Activated CD4-positive, alpha-beta T cell treated with anti-CD3 and anti-CD28 coated beads for 4 hours (primary cell): ENCODE measurements around the gene GPX2.

Source experiments
- DNase-seq, 2 donors: peaks; one replicate each; pipeline ENCODE4 v3.0.0-alpha.2; 2020

GPX2 gene

DNA sequence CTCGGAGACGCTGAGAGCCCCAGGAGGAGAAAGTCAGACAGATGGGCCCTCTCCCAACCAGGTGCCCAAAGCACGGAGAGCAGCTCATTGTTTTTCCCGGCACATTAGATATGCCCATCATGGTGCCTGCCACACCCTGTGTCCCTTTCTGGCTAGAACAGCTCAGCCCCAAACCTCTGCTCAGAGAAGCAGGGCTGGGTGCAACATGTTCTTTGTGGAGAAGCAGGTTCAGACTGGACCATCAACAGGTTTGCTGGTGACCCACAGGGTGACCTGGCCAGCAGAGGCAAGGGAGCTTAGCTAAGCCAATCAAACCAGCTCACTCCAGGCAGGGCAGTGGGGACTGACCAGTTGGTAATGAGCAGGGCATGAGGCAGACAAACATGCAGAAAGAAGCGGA lies 16.2 kb upstream of the GPX2 start:
- DNase-seq: no peak

DNA sequence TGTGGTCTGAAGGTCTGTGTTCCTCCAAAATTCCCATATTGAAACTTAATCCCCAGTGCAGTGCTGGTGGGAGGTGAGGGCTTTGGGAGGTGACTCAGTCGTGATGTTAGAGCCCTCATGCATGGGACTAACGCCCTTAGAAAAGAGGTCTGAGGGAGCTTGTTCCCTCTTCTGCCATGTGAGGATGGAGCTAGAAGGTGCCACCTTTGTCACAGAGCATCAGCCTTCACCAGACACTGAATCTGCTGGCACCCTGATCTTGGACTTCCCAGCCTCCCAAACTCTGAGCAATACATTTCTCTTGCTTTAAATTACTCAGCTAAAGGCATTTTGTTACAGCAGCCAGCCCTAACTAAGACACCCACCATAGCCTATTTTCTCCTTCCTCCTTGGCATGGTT lies 15.7 kb upstream of the GPX2 start:
- DNase-seq: no peak

DNA sequence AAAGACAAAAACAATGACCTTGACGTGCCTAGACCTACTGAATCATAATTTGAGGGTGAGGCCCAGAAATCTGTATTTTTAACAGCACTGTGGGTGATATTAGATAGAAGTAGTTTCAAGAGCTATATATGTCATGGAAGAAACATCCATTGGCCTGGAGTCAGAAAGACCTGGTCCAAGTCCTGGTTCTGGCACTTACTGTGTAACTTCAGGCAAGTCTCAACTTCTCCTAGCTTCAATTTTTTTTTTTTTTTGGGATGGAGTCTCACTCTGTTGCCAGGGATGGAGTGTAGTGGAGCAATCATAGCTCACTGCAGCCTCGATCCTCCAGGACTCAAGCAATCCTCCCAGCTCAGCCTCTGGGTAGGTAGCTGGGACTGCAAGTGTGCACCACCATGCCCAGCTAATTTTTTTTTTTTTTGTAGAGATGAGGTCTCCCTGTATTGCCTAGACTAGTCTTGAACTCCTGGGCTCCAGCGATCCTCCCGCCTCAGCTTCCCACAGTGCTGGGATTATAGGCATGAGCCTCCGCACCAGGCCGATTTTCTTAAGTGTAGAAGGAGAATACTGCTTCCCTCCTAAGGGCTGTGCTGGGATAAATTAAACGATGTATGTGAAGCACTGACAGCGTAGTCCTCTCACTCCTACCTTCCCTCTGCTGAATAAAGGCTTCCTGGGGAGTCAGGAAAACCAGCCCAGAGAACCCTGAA lies 14.3 kb upstream of the GPX2 start:
- DNase-seq: no peak

DNA sequence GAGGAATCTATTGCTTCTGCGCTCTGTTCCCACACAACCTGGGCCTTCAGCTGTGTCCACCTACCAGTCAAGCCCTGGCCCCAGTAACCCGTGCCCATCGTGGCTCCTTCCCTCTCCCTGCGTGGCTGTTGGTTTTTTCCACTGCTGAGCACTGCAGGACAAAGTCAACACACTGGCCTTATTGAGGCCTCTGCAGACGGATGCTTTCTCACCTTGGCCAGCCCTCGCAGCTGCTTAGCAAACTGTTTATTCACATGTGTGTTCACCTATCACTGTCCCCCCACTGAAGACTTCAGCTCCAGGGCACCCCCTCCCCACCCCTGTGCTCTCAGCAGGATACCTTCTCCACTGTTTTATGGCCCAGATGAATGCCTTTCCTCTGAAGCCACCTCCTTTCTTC lies 12.8 kb upstream of the GPX2 start:
- no peak for DNase-seq

DNA sequence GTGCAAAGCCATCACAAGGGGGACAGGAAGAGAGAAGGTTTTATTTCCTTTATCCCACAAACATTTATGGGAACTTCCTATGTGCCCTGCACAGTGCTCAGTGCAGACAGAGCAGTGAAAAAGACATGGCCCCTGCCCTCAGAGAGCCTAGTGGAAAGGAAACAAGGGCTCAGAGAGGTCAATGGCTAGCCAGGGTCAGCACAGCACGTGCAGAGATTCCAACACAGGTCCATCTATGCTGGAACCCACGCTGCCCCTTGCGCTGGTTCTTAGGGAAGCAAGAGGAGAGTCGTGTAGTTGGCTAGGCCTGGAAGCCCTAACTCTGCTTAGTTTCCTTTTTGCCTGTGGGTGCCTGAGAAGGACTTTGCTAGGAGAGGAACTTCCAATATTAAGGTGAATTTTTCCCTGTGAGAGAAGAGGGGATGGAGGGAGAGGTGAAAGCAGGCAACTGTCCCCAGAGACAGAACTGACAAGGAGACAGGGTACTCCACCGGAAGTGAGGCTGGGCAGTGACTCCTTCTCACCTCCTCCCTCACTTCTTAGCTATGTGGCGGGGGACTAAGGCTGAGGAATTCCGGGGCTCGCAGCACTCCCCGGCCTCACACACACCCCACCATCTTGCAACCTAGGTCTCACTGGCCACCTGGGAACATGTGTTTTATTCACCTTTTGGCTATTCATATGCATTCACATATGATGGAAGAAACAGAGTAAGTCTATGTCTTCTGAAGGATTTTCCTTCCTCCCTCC lies 12.1 kb upstream of the GPX2 start:
- DNase-seq: no peak

DNA sequence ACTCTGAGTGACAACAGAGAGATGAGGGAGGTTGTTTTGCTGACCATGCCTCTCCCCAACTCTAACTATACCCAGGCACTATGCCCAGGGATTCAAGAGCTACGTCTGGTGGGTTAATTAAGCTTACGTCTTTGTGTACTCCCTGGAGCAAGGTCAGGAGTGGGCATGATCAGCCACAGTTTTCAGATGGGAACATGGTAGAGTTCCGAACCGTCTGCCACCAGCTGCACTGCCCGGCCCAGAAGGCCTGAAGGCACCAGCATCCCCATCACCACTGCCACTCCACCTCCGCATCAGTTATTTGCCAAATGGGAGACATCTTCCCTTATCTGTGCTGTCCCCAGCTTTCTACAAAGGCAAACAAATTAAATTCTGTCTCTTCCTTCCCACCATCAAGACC lies 11.1 kb upstream of the GPX2 start:
- no peak for DNase-seq

DNA sequence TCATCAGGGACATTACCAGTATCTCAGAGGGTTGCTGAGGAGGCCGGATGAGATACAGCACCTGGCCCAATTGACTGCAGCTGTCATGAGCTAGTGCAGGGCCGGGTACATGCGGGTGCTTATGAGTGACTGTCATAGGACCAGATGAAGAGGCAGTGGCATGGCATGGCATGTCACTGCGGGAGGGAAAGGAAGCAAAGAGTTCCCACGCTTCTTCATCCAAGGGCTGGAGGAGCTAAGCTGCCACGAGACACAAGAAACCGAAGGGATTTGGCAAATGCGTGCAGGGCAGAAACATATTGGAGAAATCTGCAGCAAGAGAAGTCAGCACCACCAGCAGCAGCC lies 10.7 kb upstream of the GPX2 start:
- DNase-seq: no peak

DNA sequence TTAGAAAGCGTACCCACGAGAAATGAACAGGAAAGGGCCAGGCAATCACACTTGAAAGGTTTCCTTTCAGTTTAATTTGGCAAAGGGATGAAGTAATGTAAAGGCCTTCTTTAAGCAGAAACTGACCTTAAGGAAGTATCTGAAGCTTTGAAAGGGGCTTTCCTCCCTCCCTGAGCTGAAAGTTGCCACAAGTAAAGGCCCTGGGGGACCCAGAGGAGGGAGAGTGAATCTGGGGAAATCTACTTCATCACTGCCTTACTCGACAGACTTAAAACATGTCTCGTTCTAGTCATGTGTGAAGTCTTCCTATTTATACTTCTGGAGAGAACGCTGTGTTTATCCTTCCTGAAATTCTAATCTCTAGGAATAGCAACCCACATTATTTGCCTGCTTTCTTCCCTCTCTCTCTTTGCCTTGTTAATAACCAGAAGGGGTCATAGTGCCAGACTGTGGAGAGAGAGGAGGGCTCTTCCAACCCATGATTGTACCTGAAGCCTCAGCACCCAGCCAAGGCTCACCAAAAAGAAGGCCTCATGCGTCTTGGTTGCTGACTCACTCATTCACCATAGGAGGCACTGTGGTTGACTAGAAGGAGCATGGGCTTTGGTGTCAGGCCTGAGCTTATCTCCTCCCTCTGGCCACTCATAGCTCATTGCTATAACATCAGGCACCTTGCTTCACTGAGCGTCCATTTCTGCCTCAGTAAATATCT lies 10.2 kb upstream of the GPX2 start:
- DNase-seq: no peak

DNA sequence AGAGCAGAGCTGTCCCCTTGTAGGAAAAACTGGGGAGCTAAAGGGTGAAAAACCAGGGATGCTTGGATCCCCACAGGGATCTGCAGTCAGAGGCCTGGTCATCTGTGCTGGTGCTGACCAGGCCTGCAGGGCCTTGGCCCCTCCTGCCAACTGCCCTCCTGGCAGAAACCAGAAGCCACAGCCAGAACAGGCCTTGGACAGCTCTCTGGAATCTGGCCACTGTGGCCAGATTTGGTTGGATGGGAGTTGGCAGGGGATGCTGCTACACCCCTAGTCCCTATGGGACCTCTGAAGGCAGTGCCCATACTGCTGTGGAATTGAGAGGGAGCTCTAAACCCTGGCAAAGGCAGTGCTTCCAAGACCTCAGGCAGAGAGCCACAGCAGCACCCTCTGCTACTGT lies 9.2 kb upstream of the GPX2 start:
- no peak for DNase-seq

DNA sequence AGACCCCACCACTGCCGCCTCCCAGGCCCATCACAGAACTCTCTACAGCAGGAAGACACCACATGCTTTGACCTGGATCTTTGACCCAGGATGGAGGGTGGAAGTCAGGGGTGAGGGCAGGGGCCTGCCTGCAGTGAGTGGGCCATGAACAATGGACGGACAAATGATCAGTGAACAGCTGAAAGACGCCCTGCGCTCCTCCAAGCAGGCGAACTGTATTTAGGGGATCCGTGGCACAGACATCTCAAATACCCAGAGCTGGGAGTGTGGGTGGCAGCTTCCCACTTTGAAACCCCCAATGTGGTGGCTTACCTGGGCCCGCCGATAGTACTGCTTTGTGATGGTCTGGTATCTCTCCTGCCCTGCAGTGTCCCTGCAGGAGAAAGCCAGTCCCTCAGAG lies 8.7 kb upstream of the GPX2 start:
- DNase-seq: no peak

DNA sequence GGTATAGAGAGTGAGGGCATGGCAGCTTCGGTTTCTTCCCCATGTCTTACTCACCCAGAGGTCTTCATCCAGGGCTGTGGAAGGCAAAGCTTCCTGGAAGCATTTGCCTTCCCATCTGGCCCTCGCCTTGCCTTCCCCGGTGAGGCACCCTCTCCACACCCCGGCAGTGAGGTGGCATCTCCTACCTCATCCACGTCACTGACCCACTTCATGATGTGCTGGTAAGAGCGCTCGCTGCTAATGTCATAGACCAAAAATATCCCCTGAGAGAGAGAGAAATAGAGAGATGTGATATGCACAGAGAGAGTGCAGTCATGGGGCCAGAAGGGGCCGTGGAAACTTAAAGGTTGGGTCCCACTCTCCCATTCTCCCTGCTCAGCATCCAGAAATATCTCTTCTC lies 8.3 kb upstream of the GPX2 start:
- no peak for DNase-seq

DNA sequence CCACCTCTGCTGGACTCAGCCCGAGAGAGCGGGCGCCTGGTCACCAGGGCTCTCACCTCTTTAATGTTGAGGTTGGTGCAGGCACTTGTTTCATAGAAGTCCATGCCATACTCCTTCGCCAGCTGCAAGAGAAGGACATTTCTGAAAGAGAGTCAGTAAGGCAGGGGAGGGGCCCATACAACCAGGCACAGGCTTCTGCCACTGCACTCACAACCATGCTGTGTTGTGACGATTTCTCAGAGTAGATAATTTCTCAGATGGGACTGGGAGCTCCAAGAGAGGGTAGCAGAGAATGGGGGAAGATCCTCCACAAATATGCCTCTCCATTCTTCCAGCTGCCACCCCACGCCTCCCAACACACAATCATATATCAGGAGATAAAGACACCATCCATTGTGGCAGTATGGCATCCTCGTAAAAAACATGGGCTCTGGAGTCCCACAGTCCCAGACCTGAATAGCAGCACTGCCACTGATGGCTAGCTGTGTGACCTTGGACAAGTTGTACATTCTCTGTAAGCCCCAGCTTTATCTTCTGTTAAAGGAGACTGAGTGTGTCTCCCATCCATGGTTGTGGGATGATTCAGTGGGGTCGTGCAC lies 6.2 kb upstream of the GPX2 start:
- DNase-seq: no peak

DNA sequence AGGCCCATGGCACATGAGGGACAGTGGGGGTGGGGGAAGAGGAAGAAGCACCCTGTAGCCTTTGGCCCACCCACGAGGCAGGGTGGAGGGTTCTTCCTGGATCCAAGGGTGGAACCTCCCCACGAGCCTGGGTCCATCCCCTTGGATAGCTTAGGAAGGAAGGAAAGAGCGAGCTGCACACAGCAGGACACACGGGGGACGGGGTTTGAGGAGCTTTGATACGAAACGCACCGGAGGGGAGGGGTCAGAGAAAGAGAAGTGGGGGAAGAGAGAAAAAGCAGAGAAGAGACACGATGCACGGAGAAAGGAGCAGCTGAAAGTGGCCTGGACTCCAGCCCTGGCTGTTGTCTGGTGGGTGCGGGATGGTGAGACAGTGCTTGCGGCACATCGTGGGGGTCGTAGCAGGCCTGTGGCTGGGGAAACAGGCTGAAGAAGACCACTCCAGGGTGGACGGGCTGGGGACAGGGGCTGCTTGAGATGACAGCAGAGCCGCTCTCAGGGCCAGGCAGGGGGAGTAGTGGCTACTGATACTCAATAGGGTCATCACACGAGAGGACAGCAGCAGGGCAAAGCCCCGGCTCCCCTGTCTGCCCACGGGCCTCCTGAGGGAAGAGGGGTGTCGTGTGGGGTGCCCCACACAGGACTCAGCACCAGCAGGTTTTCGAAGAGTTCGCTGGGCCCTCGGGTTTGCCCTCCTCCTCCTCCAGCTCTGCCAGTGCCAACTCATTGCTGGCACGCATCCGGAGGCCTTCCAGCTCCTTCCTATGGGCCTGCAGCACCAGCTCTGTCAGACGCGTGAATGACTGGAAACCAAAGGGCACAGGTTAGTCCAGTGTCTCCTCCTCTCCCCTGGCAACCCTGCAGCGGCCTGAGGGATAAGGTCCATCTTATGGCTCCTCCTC lies 5.4 kb upstream of the GPX2 start:
- DNase-seq: no peak

DNA sequence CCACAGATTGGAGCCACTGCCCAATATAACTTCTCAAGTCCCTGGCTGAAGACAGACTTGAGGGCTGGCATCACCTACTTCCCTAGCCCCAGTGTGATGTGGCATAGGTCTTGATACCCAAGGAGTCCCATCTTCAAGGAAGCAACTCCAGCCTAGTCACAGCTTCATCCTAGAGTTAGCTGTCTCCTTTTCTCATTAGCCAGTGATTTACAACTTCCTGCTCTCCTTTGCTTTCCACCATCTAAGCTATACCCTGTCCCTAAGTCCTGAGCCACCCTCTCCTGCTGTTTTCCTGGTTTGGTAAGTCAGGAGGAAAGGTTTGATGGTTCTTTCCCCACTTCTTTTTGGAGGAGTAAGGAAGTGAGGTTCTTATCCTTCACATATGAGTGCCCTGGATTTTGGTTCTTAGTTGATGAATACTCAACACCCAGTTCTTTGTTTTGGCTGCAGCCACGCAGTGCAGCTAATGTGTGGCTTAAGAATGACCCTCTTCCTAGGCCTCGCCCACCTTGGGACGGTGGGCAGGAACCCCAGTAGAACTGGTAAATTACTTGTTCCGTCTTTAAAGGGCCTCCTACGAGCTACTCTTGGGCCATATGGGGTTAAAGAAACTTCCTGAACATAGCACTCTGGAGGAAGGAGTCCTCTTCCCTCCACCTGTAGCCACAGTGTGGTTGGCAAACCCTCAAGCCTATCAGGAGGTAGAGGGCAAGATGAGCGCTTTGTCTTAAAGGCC lies 3.9 kb upstream of the GPX2 start:
- DNase-seq: no peak

DNA sequence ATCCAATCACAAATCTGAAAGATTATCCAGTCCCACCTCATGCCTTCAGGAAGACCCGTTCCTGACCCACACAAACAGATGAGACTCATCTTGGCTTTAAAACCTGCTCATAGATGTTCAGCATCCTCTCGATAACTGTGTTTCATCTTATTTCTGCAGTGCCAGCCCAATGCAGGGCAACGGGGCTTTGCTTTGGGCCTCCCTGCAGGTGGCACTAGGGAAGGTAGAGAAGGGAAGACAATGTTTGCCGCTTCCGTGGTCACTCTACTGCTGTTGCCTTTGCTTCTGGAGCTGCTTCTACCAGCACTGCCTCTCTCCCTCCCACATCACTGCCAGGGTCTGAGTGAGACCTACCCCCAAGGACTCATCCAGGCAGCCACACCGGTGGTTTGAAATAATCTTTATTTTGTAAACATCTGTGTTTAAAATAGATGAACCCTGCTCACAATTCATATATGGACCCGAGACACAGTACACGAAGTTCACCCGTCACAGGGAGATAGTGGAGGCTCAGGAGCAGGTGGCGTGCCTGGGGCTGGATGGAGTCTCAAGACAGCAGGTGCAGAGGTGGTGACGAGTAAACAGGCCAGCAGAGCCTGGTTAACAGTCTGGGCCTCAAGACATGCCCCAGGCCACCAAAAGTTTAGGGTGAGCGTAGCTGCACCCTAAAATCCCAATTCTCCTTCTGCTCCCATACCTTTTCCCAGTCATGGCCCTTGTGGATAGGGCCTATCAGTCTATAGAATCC lies 3.1 kb upstream of the GPX2 start:
- no peak for DNase-seq

DNA sequence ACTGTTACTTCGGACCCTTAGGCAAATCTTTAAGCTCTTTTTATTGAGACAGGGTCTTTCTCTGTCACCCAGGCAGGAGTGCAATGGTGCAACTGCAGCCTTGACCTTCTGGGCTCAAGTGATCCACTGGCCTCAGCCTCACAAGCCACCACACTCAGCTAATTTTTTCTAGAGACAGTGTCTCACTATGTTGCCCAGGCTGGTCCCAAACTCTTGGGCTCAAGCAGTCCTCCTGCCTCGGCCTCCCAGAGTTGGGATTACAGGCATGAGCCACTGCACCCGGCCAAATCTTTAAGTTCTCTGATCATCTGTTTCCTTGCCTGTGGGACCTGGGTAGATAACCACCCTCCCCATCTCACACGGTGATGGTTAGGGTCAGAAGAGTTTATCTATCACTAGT lies 2.3 kb upstream of the GPX2 start:
- no peak for DNase-seq

DNA sequence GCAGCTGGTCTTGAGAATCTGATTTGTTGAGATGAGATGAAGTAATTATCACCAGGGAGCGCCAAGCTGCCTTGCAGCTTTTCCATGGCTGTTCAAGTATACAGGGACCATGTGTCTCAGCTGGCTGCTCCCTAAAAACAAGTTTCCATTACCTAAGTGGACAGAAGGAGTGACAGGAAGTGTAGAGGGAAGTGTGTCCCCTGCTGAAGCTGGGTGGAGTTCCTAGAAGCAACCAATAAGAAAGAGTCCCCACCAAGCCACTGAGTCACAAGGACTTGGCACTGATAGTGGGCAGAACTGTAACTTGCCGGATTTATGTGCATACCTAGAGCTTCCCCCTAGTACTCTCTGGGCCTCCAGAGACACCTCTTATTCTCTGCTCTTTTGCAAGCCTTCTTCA lies 1.5 kb upstream of the GPX2 start:
- DNase-seq: no peak

DNA sequence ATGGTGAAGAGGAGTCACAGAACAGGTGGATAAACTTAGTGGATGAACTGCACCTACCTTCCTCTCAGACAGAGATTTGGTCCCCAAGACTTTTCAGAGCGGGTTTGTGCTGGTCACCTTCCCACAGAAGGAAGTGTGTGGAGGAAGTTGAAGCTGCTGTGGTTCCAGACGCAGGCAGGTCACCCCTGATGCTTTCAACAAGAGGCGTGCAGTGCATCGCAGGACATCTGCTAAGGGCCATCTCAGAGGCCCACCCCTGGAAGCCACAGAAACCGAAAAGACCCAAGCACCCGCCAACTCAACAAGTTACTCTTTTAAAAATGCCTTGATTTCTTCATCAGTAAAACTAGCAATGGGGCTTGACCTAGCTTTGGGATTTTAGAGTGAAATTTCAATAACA lies 1.0 kb upstream of the GPX2 start:
- DNase-seq: no peak

DNA sequence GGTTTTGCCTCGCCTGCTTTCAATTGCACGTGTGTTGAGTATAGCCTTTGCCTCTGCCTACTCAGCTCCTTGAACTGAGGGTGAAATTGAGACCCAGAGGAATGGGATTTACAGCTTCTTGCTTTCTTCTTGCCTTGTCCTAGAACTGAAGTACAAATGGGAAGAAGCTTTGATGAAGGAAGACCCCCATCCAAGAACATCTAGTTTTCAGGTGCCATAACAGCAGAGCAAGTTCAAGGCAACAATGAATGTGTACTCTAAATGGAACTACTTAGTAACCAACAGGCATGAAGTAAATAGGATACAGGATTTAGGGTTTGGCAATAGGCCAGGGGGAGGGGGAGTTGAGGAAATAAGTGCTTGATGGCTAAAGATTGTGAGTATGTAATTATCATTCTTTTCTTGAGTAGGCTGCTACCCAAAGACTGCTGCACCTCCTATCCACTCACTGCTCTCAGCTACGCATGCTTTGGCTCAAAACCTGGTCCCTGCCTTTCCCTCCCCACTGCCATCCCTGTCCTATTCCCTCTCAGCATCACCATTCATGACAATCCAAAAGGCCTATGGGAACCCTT lies 2.1 kb downstream of the GPX2 start:
- DNase-seq: no peak

DNA sequence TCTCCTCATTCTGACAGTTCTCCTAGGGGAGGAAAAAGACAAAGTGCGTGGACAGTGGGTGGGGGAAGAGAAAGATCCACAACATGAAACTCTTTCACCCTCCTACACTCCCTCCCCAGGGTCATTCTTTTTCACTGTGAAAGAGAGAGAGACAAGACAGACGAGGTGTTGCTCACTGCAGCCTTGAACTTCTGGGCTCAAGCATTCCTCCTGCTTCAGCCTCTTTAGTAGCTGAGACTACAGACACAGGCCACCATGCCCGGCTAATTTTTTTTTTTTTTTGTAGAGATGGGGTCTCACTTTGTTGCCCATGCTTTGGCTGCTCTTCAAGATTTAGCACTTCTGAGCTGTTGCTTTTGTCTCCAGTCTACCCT lies 2.7 kb downstream of the GPX2 start:
- no peak for DNase-seq
